GM18507 (cell line): Measurements from ENCODE around the gene EFNA3.

Source experiments
- DNase-seq: peaks from one replicate; pipeline ENCODE4 v3.0.0; 2011; ENCODE audit warnings: low read depth; ENCODE audit not compliant: insufficient read length; ENCODE audit errors: extremely low spot score
- FAIRE-seq: peaks from 2 replicates; lab custom pipeline; 2011; peaks lifted over from hg19 to GRCh38; lab: Jason Lieb, UNC

The EFNA3 gene

GRCh38 chr1:155078469-155079209 is at the start of gene EFNA3:
TSS of gene EFNA3 (plus strand) at chr1:155078837. CDS start at chr1:155078942, 105 bp downstream.
- DNase-seq = peak; percentile 64
- peak; percentile 12 for FAIRE-seq

DNA sequence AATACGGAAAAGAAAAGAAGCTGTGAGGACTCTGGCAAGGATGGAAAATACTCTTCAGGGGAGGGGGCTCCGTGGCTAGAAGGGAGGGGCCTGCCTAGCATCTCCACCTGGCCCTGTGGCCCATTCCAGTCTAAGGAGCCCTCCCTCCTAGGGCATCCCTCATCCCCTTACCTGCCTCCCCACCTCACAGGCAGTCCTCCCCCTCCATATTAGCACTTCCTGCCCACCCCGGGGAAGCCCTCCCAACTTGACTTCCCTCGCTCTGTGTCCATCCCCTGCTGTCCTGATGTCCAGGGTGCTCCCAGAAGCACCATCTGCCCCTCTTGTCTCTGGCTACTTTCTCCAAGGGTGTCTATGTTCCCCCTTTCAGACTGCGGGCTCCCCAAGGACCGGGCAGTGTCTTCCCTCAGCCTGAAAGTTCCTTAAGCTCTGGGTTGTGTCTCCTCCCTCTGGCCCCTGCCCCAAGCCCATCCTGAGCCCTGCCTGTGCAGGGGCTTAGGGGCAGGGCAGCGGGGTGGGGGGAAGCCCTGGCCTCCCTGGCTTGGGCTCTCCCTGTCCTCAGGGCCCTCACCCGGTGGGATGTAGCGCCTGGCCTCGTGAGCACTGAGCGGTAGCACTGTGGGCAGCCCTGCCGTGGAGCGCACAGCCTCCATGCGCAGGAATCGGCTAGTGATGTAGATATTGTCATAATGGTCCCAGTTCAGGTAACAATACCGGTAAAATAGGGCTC is 49.0 kb upstream of the EFNA3 start:
- no peak for FAIRE-seq

DNA sequence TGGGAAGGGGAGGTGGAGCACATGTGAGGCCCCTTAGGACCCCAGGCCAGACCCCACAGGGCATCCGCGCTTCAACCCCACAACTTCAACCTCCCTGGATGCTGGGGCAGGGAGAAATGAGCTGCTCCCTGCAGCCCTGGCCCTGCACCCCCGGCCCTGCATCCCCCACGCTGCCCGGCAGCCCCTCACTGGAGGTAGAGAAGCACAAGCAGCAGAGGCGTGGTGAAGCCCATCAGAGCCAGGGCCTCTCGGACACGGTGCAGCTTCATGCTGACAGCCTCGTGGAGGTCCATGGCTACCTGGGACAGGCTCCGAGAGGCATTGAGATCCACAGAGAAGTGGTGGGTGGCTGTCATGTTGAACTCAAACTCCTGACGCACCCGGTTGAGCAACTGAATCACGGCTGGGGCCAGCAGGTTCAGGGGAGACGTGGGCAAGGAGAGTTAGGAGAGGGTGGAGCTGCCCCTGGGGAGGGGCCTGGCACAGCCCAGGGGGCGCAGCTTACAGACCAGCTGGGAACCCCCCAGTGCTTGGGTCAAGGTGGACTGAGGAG is 48.3 kb upstream of the EFNA3 start:
- no peak for DNase-seq
- no peak for FAIRE-seq

More for the DNA sequence above, 49.0 kb upstream of the EFNA3 start:
- DNase-seq = no peak

DNA sequence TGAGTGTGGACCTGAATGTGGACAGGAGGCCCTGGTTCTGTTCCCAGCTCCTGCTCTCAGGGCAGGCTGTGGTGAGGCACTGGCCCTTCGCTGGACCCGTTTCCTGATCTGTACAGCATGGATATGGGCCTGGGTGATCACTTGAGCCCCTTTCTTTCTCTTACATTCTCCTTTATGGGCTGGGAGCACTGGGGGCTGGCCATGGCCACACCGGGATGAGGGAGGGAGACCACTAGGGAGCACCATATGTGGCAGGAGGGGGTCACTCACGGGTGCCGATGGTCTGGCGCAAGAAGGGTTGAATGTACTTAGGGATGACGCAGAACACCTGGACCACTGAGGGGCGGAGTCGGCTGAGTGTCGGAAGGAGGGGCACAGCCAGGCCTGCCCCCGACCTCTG is 47.7 kb upstream of the EFNA3 start:
- FAIRE-seq = no peak
- DNase-seq = no peak

DNA sequence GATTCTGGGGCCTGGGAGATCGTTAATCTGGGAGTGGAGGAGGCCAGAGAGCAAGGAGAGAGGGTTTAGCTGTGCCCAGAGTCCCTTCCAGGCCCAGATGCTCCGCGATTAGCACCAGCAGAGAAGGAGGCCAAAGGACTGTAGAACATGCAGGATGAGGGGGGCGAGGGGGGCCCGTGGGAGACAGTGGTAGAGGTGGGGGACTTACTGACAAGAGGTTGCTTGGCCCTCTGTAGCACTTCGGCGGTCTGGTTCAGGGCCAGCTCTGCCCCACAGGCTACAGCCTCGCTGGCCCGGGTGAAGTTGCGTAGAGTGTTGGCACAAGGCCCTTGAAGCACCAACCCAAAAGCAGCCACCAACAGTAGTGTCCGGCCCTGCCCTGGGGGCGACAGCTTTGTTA is 45.8 kb upstream of the EFNA3 start:
- no peak for FAIRE-seq

DNA sequence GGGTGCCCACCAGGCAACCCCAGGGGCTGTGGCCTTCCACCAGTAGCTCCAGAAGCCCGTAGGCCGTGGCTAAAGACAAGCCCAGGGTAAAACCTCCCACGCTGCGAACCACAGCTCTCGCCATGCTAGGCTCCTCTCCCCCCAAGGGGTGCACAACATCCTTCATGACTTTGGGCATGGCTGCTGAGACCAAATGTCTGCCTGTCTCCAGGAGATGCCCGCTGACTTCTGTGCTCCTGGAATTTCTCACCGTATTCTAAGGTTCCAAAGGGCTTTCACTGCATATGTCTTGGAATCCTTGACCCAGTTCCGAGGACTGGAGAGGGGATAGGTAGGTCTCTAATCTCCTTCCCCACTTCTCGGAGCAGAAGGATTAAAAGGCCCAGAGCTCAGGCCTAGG is 45.1 kb upstream of the EFNA3 start, which contains the start of the genes DCST1 and DCST2:
Gene DCST1 (plus strand): TSS at position 301 of the 400 bp plus-strand sequence. CDS start 213 bp downstream, outside the sequence.
Gene DCST2 (minus strand): TSS at position 258 of the 400 bp plus-strand sequence. CDS start 80 bp downstream, at position 178.
- no peak for FAIRE-seq
- no peak for DNase-seq

More for the DNA sequence above, 45.8 kb upstream of the EFNA3 start:
- no peak for DNase-seq

- no peak for FAIRE-seq
- DNase-seq = no peak
Measured at GRCh38 chr1:155034318-155035208, 44.1 kb upstream of the EFNA3 start.

DNA sequence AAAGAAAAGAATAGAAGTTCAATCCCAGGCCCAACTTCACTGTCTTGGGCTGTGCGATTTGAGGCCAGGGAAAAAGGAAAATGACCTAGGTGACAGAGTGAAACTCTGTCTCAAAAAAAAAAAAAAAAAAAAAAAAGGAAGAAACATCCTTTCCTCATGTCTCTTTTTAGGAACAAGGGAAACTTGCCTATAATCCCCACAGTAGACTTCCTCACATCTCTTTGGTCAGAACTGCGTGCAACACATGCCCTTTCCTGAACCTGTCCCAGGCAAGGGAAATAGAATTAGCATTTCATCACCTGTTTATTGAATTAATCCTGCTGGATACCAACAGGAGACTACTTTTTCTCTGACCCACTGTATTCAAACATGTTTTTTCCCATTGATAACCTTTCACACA is 42.7 kb upstream of the EFNA3 start:
- DNase-seq (no peak), FAIRE-seq (no peak)

- FAIRE-seq (no peak), DNase-seq (no peak)
Measured at GRCh38 chr1:155037043-155037442, 41.6 kb upstream of the EFNA3 start.

DNA sequence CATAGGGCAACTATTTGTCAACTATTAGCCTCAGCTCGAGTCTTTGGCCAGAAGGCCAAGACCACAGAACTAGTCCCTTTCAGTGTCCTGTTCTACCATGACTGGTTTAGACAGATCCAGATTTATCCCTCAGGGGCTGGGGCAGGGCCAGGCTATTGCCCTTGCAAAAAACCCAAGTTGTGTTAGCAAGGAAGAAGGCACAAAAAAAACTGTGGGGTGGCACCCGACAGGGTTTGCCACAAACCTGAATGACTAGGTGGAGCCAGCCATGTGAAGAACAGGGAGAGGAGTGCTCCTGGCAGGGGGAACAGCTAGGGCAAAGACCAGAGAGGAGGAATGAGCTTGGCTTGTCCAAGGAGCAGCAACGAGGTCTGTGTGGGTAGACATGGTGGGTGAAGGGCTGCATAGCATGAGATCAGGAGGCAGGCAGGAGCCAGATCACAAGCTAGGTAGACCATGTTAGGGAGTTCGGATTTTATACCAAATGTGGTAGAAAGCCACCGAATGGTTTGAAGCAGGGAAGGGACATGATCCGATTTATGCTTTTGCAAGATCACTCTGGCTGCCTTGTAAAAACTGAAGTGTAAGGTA is 40.7 kb upstream of the EFNA3 start:
- DNase-seq (no peak), FAIRE-seq (no peak)

DNA sequence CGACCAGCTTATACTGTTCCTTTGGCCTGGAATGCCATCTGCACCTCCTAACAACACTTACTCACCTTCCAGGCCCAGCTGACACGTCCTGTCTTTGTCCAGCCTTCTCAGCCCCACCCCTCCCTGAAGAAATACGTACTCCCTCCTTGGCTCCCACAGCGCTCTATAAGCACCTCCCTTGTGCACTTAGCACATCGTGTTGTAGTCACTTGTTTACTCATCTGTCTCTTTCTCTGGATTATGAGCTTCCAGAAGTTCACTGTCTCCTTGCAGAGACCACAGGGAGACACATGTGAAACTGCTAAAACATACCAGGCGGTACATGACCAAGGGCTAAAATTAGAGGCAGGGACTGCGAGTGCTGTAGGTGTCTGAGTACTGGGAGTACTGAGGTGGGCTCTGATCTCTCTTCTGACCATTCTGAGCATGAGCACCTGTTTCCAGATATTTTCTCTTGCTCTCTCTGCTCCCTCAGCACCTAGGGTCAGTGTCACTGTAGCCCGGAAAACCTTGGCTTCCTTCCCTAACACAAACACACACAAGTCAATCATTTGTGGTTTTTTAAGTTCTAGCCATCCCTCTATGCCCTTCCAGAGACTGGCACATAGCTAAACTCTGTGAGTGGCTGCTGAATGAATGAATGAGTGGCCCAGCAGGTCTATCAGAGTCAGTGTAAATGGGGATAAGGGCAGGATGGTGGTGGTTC is 39.9 kb upstream of the EFNA3 start:
- FAIRE-seq = no peak
- DNase-seq = no peak

DNA sequence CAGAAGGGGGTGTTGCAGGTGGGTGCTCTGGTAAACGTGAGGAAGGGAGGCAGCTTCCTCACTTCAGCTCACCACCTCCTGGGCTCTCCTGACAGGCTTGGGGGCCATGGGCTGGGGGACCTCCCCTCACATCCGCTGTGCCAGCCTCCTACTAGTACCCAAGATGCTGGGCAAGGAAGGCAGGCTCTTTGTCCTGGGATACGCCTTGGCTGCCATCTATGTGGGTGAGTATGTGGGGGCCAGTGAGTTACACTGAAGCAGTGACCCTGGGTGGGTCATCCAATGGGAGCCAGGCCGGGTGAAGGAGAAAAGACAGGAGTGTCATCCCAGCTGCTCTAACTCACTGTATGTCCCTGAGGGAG is 39.3 kb upstream of the EFNA3 start:
- FAIRE-seq = no peak

DNA sequence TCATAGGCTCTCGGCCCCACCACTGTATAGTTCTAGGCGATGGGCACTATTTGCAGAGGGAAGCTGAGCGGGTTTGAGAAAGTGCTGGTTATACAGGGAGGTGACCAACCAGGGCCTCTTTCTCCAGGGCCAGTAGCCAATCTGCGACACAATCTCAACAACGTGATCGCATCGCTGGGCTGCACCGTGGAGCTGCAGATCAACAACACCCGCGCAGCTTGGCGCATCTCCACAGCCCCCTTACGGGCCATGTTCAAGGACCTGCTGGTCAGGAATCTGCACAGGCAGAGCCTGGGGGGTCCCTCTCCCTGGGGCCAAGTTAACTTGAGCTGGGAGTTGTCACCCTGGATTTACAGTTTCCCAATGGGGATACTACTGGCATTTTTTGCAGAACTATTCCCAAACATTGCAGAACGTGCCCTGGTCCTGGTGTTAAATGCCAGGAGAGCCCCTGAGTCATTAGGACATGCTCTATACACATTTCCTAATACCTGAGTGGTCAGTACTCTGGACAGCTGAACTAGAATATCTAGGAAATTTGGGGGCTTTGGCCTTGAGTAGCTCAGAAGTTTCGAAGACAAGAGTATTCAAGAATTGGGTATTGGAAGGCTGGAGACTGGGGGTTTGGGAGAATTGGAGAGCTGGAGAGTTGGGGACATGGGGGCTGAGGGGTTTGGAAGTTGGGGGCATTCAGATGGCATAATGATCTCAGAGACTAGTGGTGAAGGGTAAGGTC is 38.1 kb upstream of the EFNA3 start:
- FAIRE-seq = no peak
- no peak for DNase-seq

More for the DNA sequence above, 39.3 kb upstream of the EFNA3 start:
- DNase-seq = no peak

DNA sequence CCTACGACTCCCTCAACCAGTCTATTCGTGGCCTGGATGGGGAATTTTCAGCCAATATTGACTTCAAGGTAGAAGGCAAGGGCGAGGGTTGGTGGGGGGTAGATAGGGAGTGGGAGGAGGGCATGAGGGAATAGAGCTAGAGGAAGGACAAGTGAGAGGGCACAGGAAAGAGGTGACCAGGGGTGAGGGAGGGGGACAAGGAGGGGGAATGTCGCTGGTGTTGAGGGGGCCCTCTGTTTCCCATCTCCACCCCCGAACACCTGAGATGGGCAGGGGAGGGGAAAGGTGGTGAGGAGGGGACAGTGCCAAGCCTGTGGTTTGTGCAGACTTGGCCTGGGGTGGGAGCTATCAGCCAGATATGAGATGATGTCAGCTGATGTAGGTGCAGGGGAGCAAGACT is 35.8 kb upstream of the EFNA3 start:
- DNase-seq (no peak), FAIRE-seq (no peak)

- FAIRE-seq = no peak
- DNase-seq = no peak
Measured at GRCh38 chr1:155043301-155043702, 35.3 kb upstream of the EFNA3 start.

- no peak for FAIRE-seq
- no peak for DNase-seq
Measured at GRCh38 chr1:155043793-155044192, 34.8 kb upstream of the EFNA3 start.

DNA sequence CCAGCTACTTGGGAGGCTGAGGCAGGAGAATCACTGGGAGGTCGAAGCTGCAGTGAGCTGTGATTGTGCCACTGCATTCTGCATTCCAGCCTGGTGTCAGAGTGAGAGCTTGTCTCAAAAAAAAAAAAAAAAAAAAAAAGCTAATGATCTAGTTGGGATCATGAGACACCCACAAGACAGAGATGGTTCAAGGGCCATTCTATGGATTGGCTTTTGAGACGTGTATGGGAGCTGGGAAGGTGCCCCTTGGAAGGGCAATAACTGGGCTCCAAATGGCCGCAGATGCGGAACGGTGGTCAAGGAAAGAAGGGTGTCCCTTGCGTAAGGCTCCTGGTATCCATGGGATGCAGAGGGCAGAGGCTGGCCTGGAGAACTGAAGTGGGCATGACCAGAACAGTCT is 34.3 kb upstream of the EFNA3 start:
- DNase-seq (no peak), FAIRE-seq (no peak)
